ENCODE results near the gene ISY1. TPM values are rescaled to one million over a fixed set of nuclear protein-coding genes. Genes with fewer than 3 reads are reported as not detected.

The ISY1 gene
- 19.0 to 21.9 TPM (median 19.9 TPM) in 5 replicates for total RNA-seq (2022; extraction: Qiagen RNA extraction; ENCODE audit: low read depth)

GRCh38 chr3:129160891-129161859 is at the start of gene ISY1:
Gene ISY1, minus strand, starts transcription at chr3:129161063. Its CDS starts 88 bp downstream, at chr3:129160975.

GRCh38 chr3:129183569-129184395 is 22.9 kb upstream of the ISY1 start, which contains the start of gene CNBP:
Gene CNBP, minus strand, starts transcription at chr3:129183896. Its CDS starts 12,139 bp downstream, at chr3:129171757.

GRCh38 chr3:129121792-129122411 is 39.0 kb downstream of the ISY1 start, which contains the start of gene RAB43:
Gene RAB43, minus strand, starts transcription at chr3:129121804. Its CDS starts 315 bp downstream, at chr3:129121489.

Other genes starting within 250 kb of the ISY1 start
- not detected in 5 replicates for gene CFAP92, start 167.0 kb downstream of the ISY1 start, total RNA-seq (2022; extraction: Qiagen RNA extraction; ENCODE audit: low read depth)
- gene EFCC1, start 159.8 kb downstream of the ISY1 start, total RNA-seq (2022; extraction: Qiagen RNA extraction; ENCODE audit: low read depth), result 0.06 TPM in 1 of 5 replicates, not detected in the others
- gene GP9, start 100.3 kb downstream of the ISY1 start, total RNA-seq (2022; extraction: Qiagen RNA extraction; ENCODE audit: low read depth), result not detected in 5 replicates
- 3.8 to 6.0 TPM (median 5.5 TPM) in 5 replicates for gene RAB43, start 39.3 kb downstream of the ISY1 start, total RNA-seq (2022; extraction: Qiagen RNA extraction; ENCODE audit: low read depth)
- gene CNBP, start 22.8 kb upstream of the ISY1 start, total RNA-seq (2022; extraction: Qiagen RNA extraction; ENCODE audit: low read depth), result 351 to 381 TPM (median 366 TPM) in 5 replicates
- 79.5 to 87.5 TPM (median 80.6 TPM) in 5 replicates for gene COPG1, start 88.5 kb upstream of the ISY1 start, total RNA-seq (2022; extraction: Qiagen RNA extraction; ENCODE audit: low read depth)
- gene HMCES, start 117.8 kb upstream of the ISY1 start, total RNA-seq (2022; extraction: Qiagen RNA extraction; ENCODE audit: low read depth), result 39.8 to 49.6 TPM (median 41.9 TPM) in 5 replicates

Data from A549 treated with GW870086 at 1 μM for 4 hours (cell line).